Epithelial cell of proximal tubule (primary cell): ENCODE measurements around the gene RAB23. TPM values are rescaled to one million over a fixed set of nuclear protein-coding genes. Genes with fewer than 3 reads are reported as not detected.

Source experiments
- DNase-seq: peaks from one replicate; pipeline ENCODE4 v3.0.0-alpha.2; 2011; ENCODE audit warnings: low read depth
- H3K4me3 ChIP-seq: 2 replicates; pipeline ENCODE4 v1.5.1; 2011; ENCODE audit warnings: low read depth, mild to moderate bottlenecking, low read length
- total RNA-seq: library from RNA; depleted of rRNA; stranded (reverse); fragments of >200 nt; gene quantifications from 2 replicates; pipeline ENCODE4 v1.2.3, GENCODE V29; 2015
- TF ChIP-seq, protein P1 (sequence below): conservative IDR thresholded peaks from 2 replicates; pipeline ENCODE4 v1.5.1; 2012; ENCODE audit warnings: low read depth, mild to moderate bottlenecking, low read length

RAB23 gene
- total RNA-seq = 10.2 and 14.8 TPM in 2 replicates

- peak within 1 kb of the TSS; percentile 95 for H3K4me3 ChIP-seq
- no peak for DNase-seq
These were observed at the start of gene RAB23 for GRCh38 chr6:57221936-57222742. TSS of gene RAB23 (minus strand) at chr6:57222307. CDS start at chr6:57210380, 11,927 bp downstream.

GRCh38 chr6:57268294-57268640 lies 46.2 kb upstream of the RAB23 start:
- no peak for DNase-seq
- TF ChIP-seq, protein P1, sequence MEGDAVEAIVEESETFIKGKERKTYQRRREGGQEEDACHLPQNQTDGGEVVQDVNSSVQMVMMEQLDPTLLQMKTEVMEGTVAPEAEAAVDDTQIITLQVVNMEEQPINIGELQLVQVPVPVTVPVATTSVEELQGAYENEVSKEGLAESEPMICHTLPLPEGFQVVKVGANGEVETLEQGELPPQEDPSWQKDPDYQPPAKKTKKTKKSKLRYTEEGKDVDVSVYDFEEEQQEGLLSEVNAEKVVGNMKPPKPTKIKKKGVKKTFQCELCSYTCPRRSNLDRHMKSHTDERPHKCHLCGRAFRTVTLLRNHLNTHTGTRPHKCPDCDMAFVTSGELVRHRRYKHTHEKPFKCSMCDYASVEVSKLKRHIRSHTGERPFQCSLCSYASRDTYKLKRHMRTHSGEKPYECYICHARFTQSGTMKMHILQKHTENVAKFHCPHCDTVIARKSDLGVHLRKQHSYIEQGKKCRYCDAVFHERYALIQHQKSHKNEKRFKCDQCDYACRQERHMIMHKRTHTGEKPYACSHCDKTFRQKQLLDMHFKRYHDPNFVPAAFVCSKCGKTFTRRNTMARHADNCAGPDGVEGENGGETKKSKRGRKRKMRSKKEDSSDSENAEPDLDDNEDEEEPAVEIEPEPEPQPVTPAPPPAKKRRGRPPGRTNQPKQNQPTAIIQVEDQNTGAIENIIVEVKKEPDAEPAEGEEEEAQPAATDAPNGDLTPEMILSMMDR = no peak

More at GRCh38 chr6:57221936-57222742, at the start of gene RAB23:
- TF ChIP-seq, protein P1 = no peak

DNA sequence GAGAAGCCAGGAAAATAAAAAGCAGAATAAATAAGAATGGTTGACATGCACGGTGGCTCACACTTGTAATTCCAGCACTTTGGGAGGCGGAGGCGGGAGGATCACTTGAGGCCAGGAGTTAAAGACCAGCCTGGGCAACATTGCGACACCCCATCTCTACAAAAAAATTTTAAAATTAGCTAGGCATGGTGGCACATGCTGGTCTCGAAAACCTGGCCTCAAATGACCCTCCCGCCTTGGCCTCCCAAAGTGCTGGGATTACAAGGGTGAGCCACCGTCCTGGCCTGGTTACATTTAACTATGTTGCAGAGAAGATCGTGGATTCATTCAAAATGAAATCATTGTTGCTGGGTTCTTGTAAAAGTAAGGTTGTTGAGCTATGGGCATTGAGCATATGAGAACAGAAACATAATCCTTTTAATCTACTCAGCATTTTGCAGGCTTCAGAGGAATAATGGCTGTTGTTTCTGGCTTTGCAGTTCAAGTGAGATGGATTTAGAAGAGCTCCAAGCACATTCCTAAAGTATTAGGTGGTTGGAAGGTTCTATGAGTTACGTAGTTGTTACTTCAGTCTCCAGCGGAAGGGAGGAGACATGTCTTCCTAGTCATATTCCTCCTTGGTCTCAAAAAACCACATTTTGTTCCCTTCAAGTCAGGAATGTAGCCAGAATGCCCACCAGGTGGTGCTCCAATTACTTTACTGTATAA lies 45.6 kb upstream of the RAB23 start:
- no peak overlapping the region for H3K4me3 ChIP-seq
- TF ChIP-seq, protein P1 = peak; percentile 77
- DNase-seq = peak; percentile 81

More at GRCh38 chr6:57268294-57268640, 46.2 kb upstream of the RAB23 start:
- no peak overlapping the region for H3K4me3 ChIP-seq

DNA sequence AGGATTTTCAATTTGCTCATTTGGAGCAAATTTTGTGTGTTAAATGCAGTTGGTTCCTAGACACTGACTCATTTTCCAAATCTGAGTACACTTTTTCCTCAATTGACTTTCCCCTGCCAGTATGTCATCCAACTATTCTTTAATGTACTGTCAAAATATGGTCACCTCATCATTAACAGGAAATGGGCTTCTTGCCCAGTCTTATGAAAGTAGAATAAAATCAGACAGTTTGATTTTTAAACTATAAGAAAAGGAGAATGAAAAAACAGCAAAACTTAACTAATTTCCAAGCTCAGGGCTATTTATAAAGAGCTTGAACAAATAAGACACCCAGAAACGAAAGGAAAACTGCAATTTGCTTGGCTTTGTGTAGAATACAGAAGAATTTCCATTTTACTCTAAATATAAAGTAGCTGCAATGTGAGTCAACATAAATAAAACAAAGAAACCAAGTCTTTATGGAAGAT lies 43.7 kb upstream of the RAB23 start:
- DNase-seq = no peak
- no peak overlapping the region for H3K4me3 ChIP-seq
- TF ChIP-seq, protein P1 = no peak

- no peak for DNase-seq
- H3K4me3 ChIP-seq = no peak overlapping the region
- TF ChIP-seq, protein P1 = no peak
These were observed 41.6 kb upstream of the RAB23 start for GRCh38 chr6:57263739-57264138.

GRCh38 chr6:57262901-57263694 lies 41.0 kb upstream of the RAB23 start:
- no peak overlapping the region for H3K4me3 ChIP-seq
- DNase-seq = no peak
- TF ChIP-seq, protein P1 = no peak
